DOHH2 (cell line): ENCODE measurements around the gene PATL2.

ENCODE experiments used
- H3F3A ChIP-seq: fragments of 200-600 bp; sonication (generic), shearing (Covaris generic); 2 replicates; pipeline ENCODE4 v1.6.0; 2016; ENCODE audit warnings: antibody characterized with exemption, mild to moderate bottlenecking; ENCODE audit not compliant: control insufficient read depth, insufficient read depth
- H3K27ac ChIP-seq: fragments of 200-600 bp; sonication (generic); 2 replicates; pipeline ENCODE4 v1.5.1; 2014; ENCODE audit warnings: low read depth, mild to moderate bottlenecking, low read length, moderate library complexity
- H3K27me3 ChIP-seq: fragments of 200-600 bp; sonication (generic); 2 replicates; pipeline ENCODE4 v1.6.1; 2014; ENCODE audit warnings: mild to moderate bottlenecking, low read length, mixed read lengths; ENCODE audit not compliant: control insufficient read depth
- H3K36me3 ChIP-seq: fragments of 200-600 bp; sonication (generic); 2 replicates; pipeline ENCODE4 v1.6.1; 2014; ENCODE audit warnings: mild to moderate bottlenecking, low read length, moderate library complexity, mixed read lengths; ENCODE audit not compliant: control insufficient read depth
- H3K4me1 ChIP-seq: fragments of 200-600 bp; sonication (generic); 2 replicates; pipeline ENCODE4 v1.6.1; 2014; ENCODE audit warnings: mild to moderate bottlenecking, low read length, mixed read lengths; ENCODE audit not compliant: control insufficient read depth
- H3K4me2 ChIP-seq: fragments of 200-600 bp; sonication (generic); 2 replicates; pipeline ENCODE4 v1.6.0; 2014; ENCODE audit warnings: mild to moderate bottlenecking, low read length, moderate library complexity
- H3K4me3 ChIP-seq: fragments of 200-600 bp; sonication (generic); 2 replicates; pipeline ENCODE4 v1.5.1; 2014; ENCODE audit warnings: mild to moderate bottlenecking, low read length, mixed read lengths
- H3K79me2 ChIP-seq: fragments of 200-600 bp; sonication (generic); 2 replicates; pipeline ENCODE4 v1.6.1; 2014; ENCODE audit warnings: mild to moderate bottlenecking, low read length, mixed read lengths; ENCODE audit not compliant: control insufficient read depth
- H3K9me2 ChIP-seq: fragments of 200-600 bp; sonication (generic); replicated peaks from 2 replicates; pipeline ENCODE4 v1.6.1; 2014; ENCODE audit warnings: mild to moderate bottlenecking, low read length, mixed read lengths; ENCODE audit not compliant: control insufficient read depth
- H3K9me3 ChIP-seq: fragments of 200-600 bp; sonication (generic); 2 replicates; pipeline ENCODE4 v1.6.1; 2014; ENCODE audit warnings: antibody characterized with exemption, low read length, mixed read lengths; ENCODE audit not compliant: control insufficient read depth, insufficient read depth
- H4K20me1 ChIP-seq: fragments of 200-600 bp; sonication (generic); 2 replicates; pipeline ENCODE4 v1.6.0; 2014; ENCODE audit warnings: low read depth, mild to moderate bottlenecking, antibody characterized with exemption, low read length, moderate library complexity; ENCODE audit not compliant: control insufficient read depth, insufficient read depth
- CTCF ChIP-seq: fragments of 200-600 bp; sonication (generic); IDR thresholded peaks from one replicate; pipeline ENCODE4 v1.5.1; 2014; ENCODE audit warnings: antibody characterized with exemption, mild to moderate bottlenecking, low read depth, low read length; ENCODE audit not compliant: poor library complexity, severe bottlenecking
- EZH2phosphoT487 ChIP-seq: fragments of 200-600 bp; sonication (generic); IDR thresholded peaks from 2 replicates; pipeline ENCODE4 v1.6.1; 2017; ENCODE audit warnings: borderline replicate concordance, mild to moderate bottlenecking, antibody characterized with exemption, low read length, moderate library complexity, mixed read lengths

The PATL2 gene

DNA sequence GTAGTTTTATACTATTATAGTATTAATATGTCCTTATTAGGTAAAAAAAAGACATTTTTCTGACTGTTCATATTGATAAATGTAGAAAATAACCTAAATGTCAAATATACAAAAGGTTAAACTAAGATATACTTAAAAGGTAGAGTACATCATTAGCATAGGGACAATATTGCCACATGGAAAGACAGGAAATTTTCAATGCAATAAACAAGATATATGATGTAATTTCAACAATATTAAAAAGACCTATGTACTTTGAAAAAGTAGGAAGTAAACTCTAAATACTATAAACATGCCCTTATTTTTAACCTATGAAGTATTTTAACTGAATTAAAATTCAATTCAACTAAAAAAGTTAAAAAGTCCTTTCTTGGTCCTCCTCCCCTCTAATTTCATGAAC, 49.5 kb downstream of the PATL2 start:
- no peak for TF ChIP-seq CTCF
- no peak for TF ChIP-seq EZH2phosphoT487
- Histone ChIP-seq H3K4me1 (peaks cover 28% of the 10 kb centered on the region), H3K79me2 (peaks cover 29% of the 10 kb centered on the region), H4K20me1 (no peaks in the 10 kb centered on the region), H3K27ac (no peak overlapping the region), H3K9me2 (no peaks in the 10 kb centered on the region), H3K36me3 (peaks cover 42% of the 10 kb centered on the region), H3K4me2 (peak overlapping the region; percentile 98), H3K9me3 (no peaks in the 10 kb centered on the region), H3F3A (peaks cover 9% of the 10 kb centered on the region), H3K4me3 (peak overlapping the region; percentile 99), H3K27me3 (no peaks in the 10 kb centered on the region)

- no peaks in the 10 kb centered on the region for H4K20me1 ChIP-seq
- H3K79me2 ChIP-seq, result peaks cover 29% of the 10 kb centered on the region
- H3K27me3 ChIP-seq, result no peaks in the 10 kb centered on the region
- H3K4me3 ChIP-seq, result no peak overlapping the region
- no peaks in the 10 kb centered on the region for H3K9me3 ChIP-seq
- no peak overlapping the region for H3K27ac ChIP-seq
- H3K4me2 ChIP-seq, result no peak overlapping the region
- H3F3A ChIP-seq, result peaks cover 12% of the 10 kb centered on the region
- TF ChIP-seq CTCF (no peak), EZH2phosphoT487 (no peak)
- peaks cover 59% of the 10 kb centered on the region for H3K36me3 ChIP-seq
- peaks cover 14% of the 10 kb centered on the region for H3K4me1 ChIP-seq
- no peaks in the 10 kb centered on the region for H3K9me2 ChIP-seq
These were observed 52.1 kb downstream of the PATL2 start for GRCh38 chr15:44659056-44659455.

- no peak overlapping the region for H3K4me3 ChIP-seq
- peaks cover 9% of the 10 kb centered on the region for H3K4me1 ChIP-seq
- peaks cover 9% of the 10 kb centered on the region; the same call in 1 of the 2 replicates for H3F3A ChIP-seq
- H3K79me2 ChIP-seq, result peaks cover 21% of the 10 kb centered on the region
- H3K27me3 ChIP-seq, result no peaks in the 10 kb centered on the region
- no peak for TF ChIP-seq EZH2phosphoT487
- no peak overlapping the region for H3K27ac ChIP-seq
- no peak overlapping the region for H3K4me2 ChIP-seq
- H4K20me1 ChIP-seq, result no peaks in the 10 kb centered on the region
- H3K9me2 ChIP-seq, result no peaks in the 10 kb centered on the region
- peaks cover 61% of the 10 kb centered on the region for H3K36me3 ChIP-seq
- no peaks in the 10 kb centered on the region for H3K9me3 ChIP-seq
These were observed 53.7 kb downstream of the PATL2 start for GRCh38 chr15:44657378-44657777.

GRCh38 chr15:44656913-44657312, 54.2 kb downstream of the PATL2 start:
- no peaks in the 10 kb centered on the region for H3K9me3 ChIP-seq
- peaks cover 8% of the 10 kb centered on the region; the same call in 1 of the 2 replicates for H3F3A ChIP-seq
- no peaks in the 10 kb centered on the region for H3K27me3 ChIP-seq
- H3K4me1 ChIP-seq, result peaks cover 4% of the 10 kb centered on the region
- no peaks in the 10 kb centered on the region for H3K9me2 ChIP-seq
- H3K27ac ChIP-seq, result no peak overlapping the region
- H4K20me1 ChIP-seq, result no peaks in the 10 kb centered on the region
- H3K79me2 ChIP-seq, result peaks cover 16% of the 10 kb centered on the region
- H3K4me3 ChIP-seq, result no peak overlapping the region
- no peak overlapping the region for H3K4me2 ChIP-seq
- TF ChIP-seq EZH2phosphoT487, result no peak
- no peak for TF ChIP-seq CTCF
- H3K36me3 ChIP-seq, result peaks cover 61% of the 10 kb centered on the region
